Loucy (cell line): ENCODE results near the gene EFCAB7.
A peak's percentile ranks its signal among the peaks of the same experiment; 100 is the strongest.

Source experiments
- H2AFZ ChIP-seq: fragments of 200-600 bp; sonication (generic); 2 replicates; pipeline ENCODE4 v1.6.0; 2016; ENCODE audit warnings: antibody characterized with exemption, mild to moderate bottlenecking, low read length, moderate library complexity
- H3F3A ChIP-seq: fragments of 200-600 bp; 2 replicates; pipeline ENCODE4 v1.6.0; 2016; ENCODE audit warnings: antibody characterized with exemption, low read depth, mild to moderate bottlenecking
- H3K27me3 ChIP-seq: fragments of 200-600 bp; sonication (generic); 2 replicates; pipeline ENCODE4 v1.6.1; 2014; ENCODE audit warnings: low read length, mild to moderate bottlenecking; ENCODE audit not compliant: insufficient read depth, poor library complexity, severe bottlenecking
- H3K36me3 ChIP-seq: fragments of 200-600 bp; sonication (generic); 2 replicates; pipeline ENCODE4 v1.6.1; 2016; ENCODE audit warnings: low read length; ENCODE audit not compliant: insufficient read depth
- H3K4me1 ChIP-seq: fragments of 200-600 bp; sonication (generic); 2 replicates; pipeline ENCODE4 v1.5.1; 2014; ENCODE audit warnings: low read length, mild to moderate bottlenecking; ENCODE audit not compliant: insufficient read depth, poor library complexity, severe bottlenecking
- H3K4me2 ChIP-seq: fragments of 200-600 bp; sonication (generic); 2 replicates; pipeline ENCODE4 v1.6.0; 2014; ENCODE audit warnings: antibody characterized with exemption, low read length, low read depth, mild to moderate bottlenecking; ENCODE audit not compliant: poor library complexity, severe bottlenecking
- H3K4me3 ChIP-seq: fragments of 200-600 bp; sonication (generic); 2 replicates; pipeline ENCODE4 v1.5.1; 2014; ENCODE audit warnings: low read length, mild to moderate bottlenecking, mixed read lengths; ENCODE audit not compliant: poor library complexity, severe bottlenecking
- H3K79me2 ChIP-seq: fragments of 200-600 bp; sonication (generic); 2 replicates; pipeline ENCODE4 v1.6.1; 2014; ENCODE audit warnings: low read length; ENCODE audit not compliant: insufficient read depth
- H3K9ac ChIP-seq: fragments of 200-600 bp; sonication (generic); 2 replicates; pipeline ENCODE4 v1.6.0; 2014; ENCODE audit warnings: mild to moderate bottlenecking, low read depth, low read length, moderate library complexity; ENCODE audit not compliant: poor library complexity, severe bottlenecking
- H3K9me2 ChIP-seq: fragments of 200-600 bp; sonication (generic); replicated peaks from 2 replicates; pipeline ENCODE4 v1.6.1; 2016; ENCODE audit warnings: low read depth, low read length, mixed read lengths
- H3K9me3 ChIP-seq: fragments of 200-600 bp; sonication (generic); 2 replicates; pipeline ENCODE4 v1.6.1; 2014; ENCODE audit warnings: mild to moderate bottlenecking, antibody characterized with exemption, low read length, low read depth; ENCODE audit not compliant: insufficient read depth
- H4K20me1 ChIP-seq: fragments of 200-600 bp; sonication (generic); 2 replicates; pipeline ENCODE4 v1.6.0; 2014; ENCODE audit warnings: antibody characterized with exemption, low read length, mild to moderate bottlenecking; ENCODE audit not compliant: insufficient read depth, poor library complexity, severe bottlenecking
- EZH2phosphoT487 ChIP-seq: fragments of 200-600 bp; IDR thresholded peaks from 2 replicates; pipeline ENCODE4 v1.6.1; 2018; ENCODE audit warnings: antibody characterized with exemption, mild to moderate bottlenecking, moderate library complexity, borderline replicate concordance
- TF ChIP-seq, protein P1 (sequence below): fragments of 200-600 bp; sonication (generic); conservative IDR thresholded peaks from 2 replicates; pipeline ENCODE4 v1.5.1; 2014; ENCODE audit warnings: mild to moderate bottlenecking, antibody characterized with exemption, low read length

EFCAB7 gene

GRCh38 chr1:63557365-63557987, 34.2 kb downstream of the EFCAB7 start:
- Histone ChIP-seq H3K9ac (no peak overlapping the region), H3K36me3 (no peaks in the 10 kb centered on the region), H3K9me3 (no peaks in the 10 kb centered on the region), H3K9me2 (no peaks in the 10 kb centered on the region), H3F3A (no peaks in the 10 kb centered on the region), H2AFZ (peak overlapping the region; percentile 76), H3K79me2 (no peaks in the 10 kb centered on the region), H3K4me1 (no peaks in the 10 kb centered on the region), H3K4me3 (no peak overlapping the region), H3K4me2 (no peak overlapping the region), H3K27me3 (no peaks in the 10 kb centered on the region), H4K20me1 (no peaks in the 10 kb centered on the region)
- no peak for TF ChIP-seq EZH2phosphoT487
- TF ChIP-seq, protein P1, sequence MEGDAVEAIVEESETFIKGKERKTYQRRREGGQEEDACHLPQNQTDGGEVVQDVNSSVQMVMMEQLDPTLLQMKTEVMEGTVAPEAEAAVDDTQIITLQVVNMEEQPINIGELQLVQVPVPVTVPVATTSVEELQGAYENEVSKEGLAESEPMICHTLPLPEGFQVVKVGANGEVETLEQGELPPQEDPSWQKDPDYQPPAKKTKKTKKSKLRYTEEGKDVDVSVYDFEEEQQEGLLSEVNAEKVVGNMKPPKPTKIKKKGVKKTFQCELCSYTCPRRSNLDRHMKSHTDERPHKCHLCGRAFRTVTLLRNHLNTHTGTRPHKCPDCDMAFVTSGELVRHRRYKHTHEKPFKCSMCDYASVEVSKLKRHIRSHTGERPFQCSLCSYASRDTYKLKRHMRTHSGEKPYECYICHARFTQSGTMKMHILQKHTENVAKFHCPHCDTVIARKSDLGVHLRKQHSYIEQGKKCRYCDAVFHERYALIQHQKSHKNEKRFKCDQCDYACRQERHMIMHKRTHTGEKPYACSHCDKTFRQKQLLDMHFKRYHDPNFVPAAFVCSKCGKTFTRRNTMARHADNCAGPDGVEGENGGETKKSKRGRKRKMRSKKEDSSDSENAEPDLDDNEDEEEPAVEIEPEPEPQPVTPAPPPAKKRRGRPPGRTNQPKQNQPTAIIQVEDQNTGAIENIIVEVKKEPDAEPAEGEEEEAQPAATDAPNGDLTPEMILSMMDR: peak; percentile 76

DNA sequence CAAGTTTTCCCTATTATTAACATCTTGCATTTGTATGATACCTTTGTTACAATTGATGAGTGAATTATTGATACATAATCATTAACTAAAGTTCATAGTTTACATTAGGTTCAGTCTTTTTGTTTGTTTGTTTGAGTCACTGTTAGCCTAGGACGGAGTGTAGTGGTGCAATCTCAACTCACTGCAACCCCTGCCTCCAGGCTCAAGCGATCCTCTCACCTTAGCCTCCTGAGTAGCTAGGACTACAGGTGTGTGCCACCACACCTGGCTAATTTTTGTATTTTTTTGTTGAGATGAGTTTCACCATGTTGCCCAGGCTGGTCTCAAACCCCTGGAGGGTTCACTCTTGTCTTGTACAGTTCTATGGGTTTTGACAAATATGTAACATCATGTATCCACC, 36.0 kb downstream of the EFCAB7 start:
- no peaks in the 10 kb centered on the region for H4K20me1 ChIP-seq
- no peak overlapping the region for H3K9ac ChIP-seq
- no peaks in the 10 kb centered on the region for H3K36me3 ChIP-seq
- no peak overlapping the region for H3K4me2 ChIP-seq
- no peaks in the 10 kb centered on the region for H3K27me3 ChIP-seq
- no peaks in the 10 kb centered on the region for H3K79me2 ChIP-seq
- no peaks in the 10 kb centered on the region for H3K9me2 ChIP-seq
- no peaks in the 10 kb centered on the region for H3F3A ChIP-seq
- H2AFZ ChIP-seq: no peak overlapping the region
- H3K4me1 ChIP-seq: no peaks in the 10 kb centered on the region
- TF ChIP-seq, protein P1: no peak
- no peak for TF ChIP-seq EZH2phosphoT487
- no peak overlapping the region for H3K4me3 ChIP-seq
- H3K9me3 ChIP-seq: no peaks in the 10 kb centered on the region

DNA sequence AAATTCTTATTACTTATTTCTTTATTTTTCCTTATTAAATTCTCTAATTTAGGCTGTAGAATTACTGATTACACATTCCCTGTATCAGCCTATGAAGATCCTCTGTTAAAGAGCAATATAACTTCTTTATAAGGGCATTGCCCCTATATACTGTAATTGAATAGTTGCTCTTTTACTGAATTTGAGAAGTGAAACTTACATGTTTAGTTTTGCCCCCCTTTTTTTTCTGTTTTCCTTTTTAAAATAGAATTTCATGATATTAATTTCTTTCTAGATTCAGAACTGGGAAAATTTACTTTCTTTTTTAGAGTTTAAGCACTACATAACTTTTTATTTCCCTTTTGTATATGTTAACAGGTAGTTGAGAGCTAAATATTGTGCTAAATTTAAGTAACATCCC, 40.4 kb downstream of the EFCAB7 start:
- H3K4me3 ChIP-seq: no peak overlapping the region
- H3F3A ChIP-seq: no peaks in the 10 kb centered on the region
- no peaks in the 10 kb centered on the region for H3K27me3 ChIP-seq
- H3K4me1 ChIP-seq: no peaks in the 10 kb centered on the region
- no peaks in the 10 kb centered on the region for H4K20me1 ChIP-seq
- H3K9ac ChIP-seq: no peak overlapping the region
- H3K4me2 ChIP-seq: no peak overlapping the region
- no peaks in the 10 kb centered on the region for H3K9me2 ChIP-seq
- H3K9me3 ChIP-seq: no peaks in the 10 kb centered on the region
- H3K36me3 ChIP-seq: no peaks in the 10 kb centered on the region
- TF ChIP-seq EZH2phosphoT487: no peak
- TF ChIP-seq, protein P1: no peak
- no peak overlapping the region for H2AFZ ChIP-seq
- H3K79me2 ChIP-seq: no peaks in the 10 kb centered on the region
